GM21717 (cell line): Measurements from ENCODE around the gene HTR1E.
"Not testable (repeated sequence)": the region's sequence is repeated elsewhere in the genome, so short reads cannot be mapped to it uniquely, and the experiment has no call there.

ENCODE experiments used
- ATAC-seq: cut with Tn5 transposase; IDR thresholded peaks from one replicate; pipeline ENCODE4 v1.9.1; 2021; ENCODE audit warnings: mild to moderate bottlenecking, moderate library complexity; ENCODE audit not compliant: unreplicated experiment

Gene HTR1E, protein sequence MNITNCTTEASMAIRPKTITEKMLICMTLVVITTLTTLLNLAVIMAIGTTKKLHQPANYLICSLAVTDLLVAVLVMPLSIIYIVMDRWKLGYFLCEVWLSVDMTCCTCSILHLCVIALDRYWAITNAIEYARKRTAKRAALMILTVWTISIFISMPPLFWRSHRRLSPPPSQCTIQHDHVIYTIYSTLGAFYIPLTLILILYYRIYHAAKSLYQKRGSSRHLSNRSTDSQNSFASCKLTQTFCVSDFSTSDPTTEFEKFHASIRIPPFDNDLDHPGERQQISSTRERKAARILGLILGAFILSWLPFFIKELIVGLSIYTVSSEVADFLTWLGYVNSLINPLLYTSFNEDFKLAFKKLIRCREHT

DNA sequence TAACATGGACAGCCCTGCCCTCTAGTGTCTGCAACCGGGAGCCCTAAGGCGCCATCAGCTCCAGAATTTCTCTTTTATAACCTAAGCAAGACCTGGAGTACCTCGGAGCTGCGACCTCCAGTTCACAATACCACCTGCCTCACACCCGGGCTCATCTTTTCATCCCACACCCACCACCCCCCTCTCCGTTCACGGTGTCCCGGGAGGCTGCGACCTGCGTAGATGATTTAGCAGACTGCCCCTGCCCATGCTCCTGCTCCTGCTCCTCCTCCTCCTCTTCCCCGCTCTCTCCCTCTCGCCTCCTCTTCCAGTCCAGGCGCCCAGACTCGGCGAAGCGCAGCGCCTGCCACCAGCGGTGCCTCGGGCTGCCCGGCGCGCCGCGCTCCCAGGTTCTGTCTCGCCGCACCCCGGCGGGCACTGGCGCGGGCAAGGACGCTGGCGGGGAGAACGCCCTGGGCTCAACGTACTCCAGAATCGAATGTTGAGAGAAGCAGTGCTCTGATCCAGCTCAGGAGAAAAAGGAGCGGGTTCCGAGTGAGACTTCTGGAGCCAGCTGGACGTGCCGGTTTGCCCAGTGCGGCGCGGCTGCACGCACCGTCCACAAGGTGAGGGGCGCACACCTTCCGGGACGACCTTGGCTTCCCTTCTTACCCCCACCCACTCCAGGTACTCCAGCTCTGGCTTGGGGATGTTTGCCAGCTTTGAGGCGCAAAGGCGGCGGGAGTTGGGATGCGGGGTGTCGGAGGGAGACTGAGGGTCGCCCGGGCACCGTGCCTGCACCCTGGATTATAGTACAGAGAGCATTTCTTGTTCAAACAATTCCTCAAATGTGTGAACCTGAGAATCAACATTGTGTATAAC lies at the start of gene HTR1E:
Gene HTR1E, plus strand, starts transcription at position 310 of the 861 bp plus-strand sequence. CDS start 77,807 bp downstream, outside the sequence.
- no peak for ATAC-seq

DNA sequence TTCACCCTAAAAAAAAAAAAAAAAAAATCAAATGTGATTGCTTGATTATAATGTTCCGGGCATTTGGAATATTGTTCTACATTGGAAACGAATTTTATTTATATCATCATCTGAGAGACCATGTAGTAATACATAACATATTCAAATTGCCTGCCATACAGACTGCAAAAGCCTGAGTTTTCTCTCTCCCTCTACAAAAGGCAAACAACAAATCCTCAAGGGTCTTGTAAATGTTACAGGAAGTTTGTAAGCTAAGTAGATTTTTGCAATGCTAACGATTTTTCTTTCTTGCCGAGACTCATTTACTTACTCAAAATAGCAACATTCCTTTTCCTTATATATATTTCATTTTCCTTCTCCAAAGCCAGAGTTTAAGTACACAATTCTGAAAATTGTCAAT lies 49.0 kb upstream of the HTR1E start:
- no peak for ATAC-seq

DNA sequence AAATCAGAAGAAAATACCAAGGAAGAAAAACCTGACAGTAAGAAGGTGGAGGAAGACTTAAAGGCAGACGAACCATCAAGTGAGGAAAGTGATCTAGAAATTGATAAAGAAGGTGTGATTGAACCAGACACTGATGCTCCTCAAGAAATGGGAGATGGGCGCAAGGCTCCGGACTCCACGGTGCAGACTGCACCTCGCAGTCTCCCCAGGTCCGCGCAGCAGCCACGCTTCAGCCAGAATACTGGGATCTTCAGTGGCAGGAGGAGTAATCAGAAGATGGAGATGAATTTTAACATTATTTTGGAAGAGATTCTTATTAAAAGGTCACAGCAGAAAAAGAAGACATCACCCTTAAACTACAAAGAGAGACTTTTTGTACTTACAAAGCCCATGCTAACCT lies 40.1 kb upstream of the HTR1E start:
- ATAC-seq, result not testable (repeated sequence)

DNA sequence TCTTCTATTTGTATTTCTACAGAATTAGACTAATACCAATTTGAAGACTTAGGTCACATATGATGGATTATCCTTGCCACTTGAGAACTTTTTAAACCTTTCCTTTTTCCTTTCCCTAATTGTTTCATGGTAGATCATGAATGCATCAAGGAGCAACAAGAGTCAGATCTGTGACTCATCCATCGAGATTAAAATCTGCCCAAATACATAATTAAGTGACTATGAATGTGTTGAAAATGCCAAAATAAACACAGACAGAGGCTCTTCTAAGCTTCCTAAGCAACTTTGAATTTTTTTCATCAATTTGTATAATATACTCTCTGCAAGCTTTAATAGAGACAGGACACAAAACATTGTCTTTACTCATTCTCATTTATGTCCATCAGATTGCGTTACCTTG lies 23.5 kb upstream of the HTR1E start:
- ATAC-seq, result no peak

DNA sequence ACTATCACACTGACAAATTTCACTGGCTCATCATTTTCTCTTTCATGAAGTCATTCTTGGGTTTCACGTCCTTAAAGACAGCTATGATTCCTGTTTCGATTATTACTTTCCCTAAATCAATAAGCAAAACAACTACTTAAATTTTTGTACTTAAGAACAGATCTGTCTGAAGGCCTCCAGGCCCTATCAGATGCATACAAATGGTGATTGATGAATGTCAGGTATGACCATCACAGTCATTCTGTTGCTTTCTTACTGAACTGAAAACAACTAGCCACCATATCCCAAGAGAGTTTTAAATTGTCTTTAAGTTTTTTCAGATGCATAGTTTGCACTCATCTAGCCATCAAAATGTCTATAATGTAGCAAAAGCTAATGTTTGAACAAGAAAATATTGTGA lies 20.9 kb upstream of the HTR1E start:
- no peak for ATAC-seq

DNA sequence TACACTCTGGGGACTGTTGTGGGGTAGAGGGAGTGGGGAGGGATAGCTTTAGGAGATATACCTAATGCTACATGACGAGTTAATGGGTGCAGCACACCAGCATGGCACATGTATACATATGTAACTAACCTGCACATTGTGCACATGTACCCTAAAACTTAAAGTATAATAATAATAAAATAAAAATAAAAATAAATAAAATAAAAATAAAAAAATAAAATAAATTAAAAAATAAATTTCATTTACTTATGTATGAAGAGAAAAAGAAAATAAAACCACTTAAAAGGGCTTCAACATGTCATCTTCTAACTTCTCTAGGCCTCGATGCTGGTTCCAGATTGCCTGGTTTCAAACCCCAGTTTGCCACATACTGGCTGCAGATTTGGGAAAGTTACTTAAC lies 10.2 kb upstream of the HTR1E start:
- ATAC-seq, result not testable (repeated sequence)

DNA sequence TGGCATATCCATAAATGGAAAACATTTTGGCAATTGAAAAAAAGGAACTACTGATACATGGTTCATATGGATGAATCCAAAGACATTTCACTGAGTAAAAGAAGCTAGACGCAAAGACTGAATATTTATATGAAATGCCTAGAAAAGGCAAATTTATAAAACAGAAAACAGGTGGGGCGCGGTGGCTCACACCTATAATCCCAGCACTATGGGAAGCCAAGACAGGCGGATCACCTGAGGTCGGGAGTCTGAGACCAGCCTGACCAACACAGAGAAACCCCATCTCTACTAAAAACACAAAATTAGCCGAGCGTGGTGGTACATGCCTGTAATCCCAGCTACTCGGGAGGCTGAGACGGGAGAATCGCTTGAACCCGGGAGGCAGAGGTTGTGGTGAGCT lies 9.5 kb upstream of the HTR1E start:
- not testable (repeated sequence) for ATAC-seq

GRCh38 chr6:86934365-86934764 lies 3.0 kb upstream of the HTR1E start:
- no peak for ATAC-seq

- ATAC-seq, result no peak
Measured at GRCh38 chr6:86936834-86937218, 502 bp upstream of the HTR1E start.

DNA sequence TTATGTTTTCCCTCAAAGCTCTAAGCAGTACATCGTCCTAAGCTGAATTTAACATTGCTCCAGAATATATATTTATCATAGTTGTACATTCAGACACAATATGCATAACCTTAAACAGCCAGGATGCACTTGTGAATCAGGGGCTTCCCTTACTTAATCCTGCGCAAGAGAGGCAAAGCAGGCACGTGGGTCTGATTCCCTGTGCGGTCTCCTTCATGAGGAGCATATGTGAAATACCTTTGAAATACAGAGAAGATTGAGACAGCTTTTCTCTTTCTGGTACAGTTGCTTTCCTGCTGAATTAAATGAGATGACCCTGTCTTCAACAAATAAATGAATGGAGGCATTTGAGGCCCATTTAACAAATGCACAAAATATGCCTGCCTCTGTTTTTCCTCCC lies 1.5 kb downstream of the HTR1E start:
- no peak for ATAC-seq

GRCh38 chr6:86941461-86941860 lies 4.1 kb downstream of the HTR1E start:
- no peak for ATAC-seq

DNA sequence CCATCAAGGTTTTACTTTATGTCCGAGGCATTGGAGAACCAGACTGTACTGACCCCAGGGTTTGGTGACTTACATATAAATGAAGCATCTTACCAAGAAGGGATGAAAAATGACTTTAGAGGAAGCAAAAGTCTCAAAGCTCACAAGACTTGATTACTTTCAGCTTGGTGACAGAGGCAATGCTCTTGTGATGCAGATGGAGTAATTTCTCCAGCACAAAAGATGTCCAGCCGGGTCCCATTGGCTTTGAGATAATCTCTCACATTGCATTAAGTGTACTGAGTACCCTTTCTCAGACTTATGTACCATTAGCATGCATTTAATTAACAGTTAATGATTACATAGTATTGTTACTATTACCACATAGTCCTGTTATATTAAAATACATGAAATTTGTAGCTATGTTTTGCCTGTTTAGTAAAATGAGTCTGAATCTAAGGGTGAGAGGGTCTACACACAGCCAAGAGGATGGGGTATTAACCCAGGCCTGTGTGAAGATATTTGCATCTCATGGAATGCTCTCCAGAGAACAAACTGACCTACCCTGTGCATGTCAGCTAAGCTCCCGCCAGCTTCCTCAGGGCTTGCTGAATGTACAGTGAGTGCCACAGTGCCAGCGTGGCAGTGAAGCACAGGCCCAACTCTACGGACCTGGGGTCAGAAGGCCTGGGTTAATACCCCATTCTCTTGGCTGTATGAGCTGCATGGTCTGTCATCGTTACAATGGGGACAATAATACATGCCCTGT lies 5.6 kb downstream of the HTR1E start:
- ATAC-seq, result no peak

GRCh38 chr6:86943819-86944407 lies 6.6 kb downstream of the HTR1E start:
- ATAC-seq, result no peak

- ATAC-seq, result no peak
Measured at GRCh38 chr6:86949771-86950170, 12.4 kb downstream of the HTR1E start.

DNA sequence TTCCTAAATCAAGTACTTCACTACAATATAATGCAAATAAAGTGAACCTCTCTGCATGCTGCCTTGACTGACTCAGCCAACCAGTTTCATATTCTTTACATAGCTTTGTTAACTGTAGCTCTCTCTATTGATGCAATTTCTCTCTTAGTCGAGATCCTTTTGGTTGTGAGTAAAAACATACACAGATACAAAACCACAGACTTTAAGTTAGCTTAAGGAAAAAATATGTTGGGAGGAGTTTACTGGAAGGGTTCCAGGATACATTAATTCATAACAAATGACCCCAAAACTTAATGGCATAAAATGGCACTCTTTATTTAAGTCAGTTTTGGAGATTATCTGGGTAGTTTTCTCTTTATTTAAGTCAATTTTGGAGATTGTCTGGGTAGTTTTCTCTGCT lies 15.7 kb downstream of the HTR1E start:
- ATAC-seq, result no peak

DNA sequence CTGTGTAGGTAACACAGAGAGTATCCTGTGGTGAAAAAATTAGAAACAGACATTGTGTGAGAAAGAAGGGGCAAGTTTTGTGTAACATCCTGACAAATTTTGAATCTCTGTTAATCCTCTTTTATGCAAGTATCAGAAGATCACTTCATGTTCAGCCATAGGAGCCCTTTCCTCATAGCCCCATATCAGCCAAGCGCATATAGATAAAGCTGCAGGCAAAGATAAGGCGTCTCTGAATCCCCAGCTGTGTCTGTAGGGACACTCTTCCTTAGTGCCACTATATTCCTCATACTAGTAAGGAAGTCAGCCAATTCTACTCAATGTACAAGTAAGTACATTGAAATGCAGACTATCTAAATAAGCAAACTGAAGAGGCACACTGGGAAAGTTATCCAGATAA lies 22.3 kb downstream of the HTR1E start:
- no peak for ATAC-seq

DNA sequence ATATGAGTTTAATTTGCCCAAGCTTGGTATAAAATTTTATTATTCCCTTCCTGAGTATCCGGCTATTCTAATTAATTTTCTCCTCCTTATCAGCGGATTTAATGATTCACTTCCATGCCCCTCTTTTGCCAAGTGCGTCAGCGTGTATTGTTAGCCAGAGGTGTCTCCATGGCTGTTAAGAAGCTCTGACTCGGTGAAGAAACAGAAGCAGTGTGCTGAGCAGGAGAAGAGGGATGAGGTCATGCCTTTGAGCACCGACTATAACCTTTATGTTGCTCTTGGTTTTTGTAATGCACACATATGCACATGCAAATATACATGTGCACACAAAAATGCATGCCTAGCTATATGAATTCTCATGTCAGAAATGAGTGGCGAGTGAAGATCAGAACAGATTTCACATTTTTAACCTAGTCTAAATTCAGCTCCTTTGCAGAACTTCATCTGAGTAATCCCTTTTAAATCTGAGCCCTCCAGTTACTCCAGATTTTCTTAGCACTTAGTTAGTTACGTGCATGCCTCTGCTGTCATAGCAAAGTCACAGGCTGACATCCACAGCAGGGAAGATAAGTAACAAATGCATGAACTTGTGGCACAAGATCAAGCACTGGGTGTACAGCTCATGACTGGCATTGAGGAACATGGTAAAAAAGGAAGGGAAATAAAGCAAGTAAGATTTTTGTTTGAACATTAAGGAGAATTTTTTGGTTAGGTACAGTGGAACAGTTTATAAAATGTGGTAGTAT lies 24.3 kb downstream of the HTR1E start:
- no peak for ATAC-seq

GRCh38 chr6:86963352-86963751 lies 26.0 kb downstream of the HTR1E start:
- ATAC-seq, result no peak

DNA sequence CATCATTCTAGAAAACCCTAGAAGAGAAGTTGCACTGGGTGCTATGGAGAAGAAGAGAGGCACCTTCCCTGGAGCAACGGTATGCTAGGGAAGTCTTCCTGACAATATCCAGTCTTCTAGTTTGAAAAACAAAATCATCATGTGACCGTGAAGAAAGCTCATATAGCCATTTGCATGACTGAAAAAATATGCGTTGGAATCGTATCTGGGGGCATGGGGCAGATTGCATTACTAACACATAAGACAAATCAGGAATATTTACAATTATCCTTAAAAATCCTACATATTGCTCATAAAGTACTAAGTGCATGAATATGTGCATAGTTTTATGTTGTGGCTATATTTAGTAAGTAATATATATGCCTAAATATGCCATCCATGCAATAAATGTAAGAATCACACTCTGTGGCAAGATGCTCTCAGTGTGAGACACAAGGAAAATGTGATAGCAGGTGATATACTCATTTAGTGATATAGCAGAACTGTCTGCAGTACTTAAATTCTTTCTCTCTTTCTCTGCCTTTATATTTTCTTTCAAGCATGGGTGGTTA lies 26.8 kb downstream of the HTR1E start:
- no peak for ATAC-seq

GRCh38 chr6:86966271-86966670 lies 28.9 kb downstream of the HTR1E start:
- no peak for ATAC-seq
